Activated CD4-positive, alpha-beta T cell treated with anti-CD3 and anti-CD28 coated beads, Interleukin-2, amount 50 U/mL, for 1 hour (primary cell): Measurements from ENCODE around the gene RGMA.
"Not testable (repeated sequence)": the region's sequence is repeated elsewhere in the genome, so short reads cannot be mapped to it uniquely, and the experiment has no call there.

ENCODE experiments used
- DNase-seq: peaks from one replicate; pipeline ENCODE4 v3.0.0-alpha.2; 2020

Gene RGMA

DNA sequence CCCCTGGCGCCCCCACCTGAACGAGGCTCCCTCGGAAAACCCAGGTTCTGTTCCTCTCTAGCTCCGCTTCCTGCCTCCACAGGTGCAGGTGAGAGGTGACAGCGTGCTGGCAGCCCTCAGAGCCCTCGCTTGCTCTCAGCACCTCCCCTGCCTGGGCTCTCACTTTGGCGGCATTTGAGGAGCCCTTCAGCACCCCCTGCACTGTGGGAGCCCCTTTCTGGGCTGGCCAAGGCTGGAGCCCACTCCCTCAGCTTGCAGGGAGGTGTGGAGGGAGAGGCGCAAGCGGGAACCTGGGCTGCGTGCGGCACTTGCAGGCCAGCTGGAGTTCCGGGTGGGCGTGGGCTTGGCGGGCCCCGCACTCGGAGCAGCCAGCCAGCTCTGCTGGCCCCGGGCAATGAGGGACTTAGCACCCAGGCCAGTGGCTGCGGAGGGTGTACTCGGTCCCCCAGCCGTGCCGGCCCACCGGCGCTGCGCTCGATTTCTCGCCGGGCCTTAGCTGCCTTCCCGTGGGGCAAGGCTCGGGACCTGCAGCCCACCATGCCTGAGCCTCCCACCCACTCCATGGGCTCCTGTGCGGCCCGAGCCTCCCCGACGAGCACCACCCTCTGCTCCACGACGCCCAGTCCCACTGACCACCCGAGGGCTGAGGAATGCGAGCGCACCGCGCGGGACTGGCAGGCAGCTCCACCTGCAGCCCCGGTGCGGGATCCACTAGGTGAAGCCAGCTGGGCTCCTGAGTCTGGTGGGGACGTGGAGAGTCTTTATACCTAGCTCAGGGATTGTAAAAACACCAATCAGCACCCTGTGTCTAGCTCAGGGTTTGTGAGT is 57.2 kb downstream of the RGMA start:
- not testable (repeated sequence) for DNase-seq

- DNase-seq, result no peak
Observed at GRCh38 chr15:93031103-93031464, 57.9 kb downstream of the RGMA start.

GRCh38 chr15:93030430-93031102 is 58.4 kb downstream of the RGMA start:
- peak; percentile 65 for DNase-seq

- DNase-seq, result no peak
Observed at GRCh38 chr15:93029836-93030429, 59.1 kb downstream of the RGMA start.

GRCh38 chr15:93029214-93029835 is 59.7 kb downstream of the RGMA start:
- no peak for DNase-seq

DNA sequence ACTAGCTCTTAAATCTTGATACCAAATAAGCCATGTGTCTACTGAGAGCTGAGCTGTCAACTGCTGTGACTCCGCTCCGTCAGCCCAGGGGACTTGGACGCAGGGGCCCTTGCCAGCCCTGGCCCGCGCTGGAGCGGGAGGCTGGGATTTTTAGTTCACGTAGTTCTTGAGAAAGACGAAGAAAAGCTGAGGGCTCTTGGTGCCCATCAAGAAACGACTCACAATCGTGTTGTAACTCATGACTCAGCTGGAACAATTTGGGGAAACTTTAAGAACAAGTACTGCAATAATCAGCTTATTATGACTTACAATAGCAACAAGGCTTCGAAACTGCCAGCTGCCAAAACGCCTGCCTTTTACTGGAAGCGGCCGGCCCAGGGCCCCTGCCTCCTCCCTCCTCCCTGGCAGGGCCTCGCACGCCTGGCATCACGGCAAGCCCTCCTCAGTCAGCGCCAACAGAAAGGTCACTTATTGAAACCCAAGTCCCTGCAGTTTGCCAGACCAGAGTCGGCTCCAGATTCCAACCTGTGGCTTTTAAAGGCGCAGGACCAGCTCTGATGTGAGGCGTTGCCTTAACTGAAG is 60.3 kb downstream of the RGMA start:
- DNase-seq, result no peak

DNA sequence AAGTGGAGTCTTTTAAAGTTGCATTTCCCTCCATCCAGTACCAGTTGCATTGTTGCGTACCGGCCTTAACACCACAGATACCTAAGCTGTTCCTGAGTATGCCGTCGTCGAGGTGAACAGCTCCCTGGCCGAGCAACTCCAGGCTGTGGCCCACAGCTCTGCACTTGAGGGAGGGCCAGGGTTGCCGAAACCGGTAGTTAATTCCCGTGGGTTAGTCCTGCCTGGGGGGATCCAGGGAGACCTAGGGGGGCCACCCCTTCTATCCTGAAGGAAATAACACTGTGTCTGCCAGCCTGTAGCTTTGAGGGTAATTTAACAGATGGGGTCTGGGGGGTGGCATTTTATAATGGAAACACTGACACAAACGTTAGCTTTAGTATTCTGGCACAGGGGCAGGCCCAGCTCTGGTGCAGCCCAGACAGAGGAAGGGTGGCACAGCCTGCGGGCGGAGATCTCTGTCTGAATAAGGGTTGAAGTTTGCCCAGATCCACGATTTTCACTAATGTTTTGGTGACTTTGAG is 60.8 kb downstream of the RGMA start:
- DNase-seq, result no peak

DNA sequence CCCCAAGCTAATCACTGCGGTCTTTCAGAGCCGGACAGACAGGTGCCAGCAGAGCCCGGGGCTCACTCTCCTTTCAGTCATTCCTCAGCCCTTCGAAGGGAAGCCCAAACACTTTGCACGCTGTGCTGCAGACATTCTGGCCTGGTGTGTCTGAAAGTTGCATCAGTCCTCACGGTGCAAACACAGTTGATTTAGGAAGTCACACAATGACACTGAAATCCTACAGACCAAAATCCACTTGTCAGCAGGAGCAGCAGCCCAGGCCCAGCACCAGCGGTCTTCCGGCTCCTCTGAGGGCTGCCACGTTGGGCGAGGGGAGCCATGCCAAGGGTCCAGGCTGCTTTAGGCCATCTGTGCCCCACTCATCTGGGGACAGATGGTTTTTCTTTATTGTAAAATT is 61.6 kb downstream of the RGMA start:
- DNase-seq, result no peak

GRCh38 chr15:93026380-93026817 is 62.6 kb downstream of the RGMA start:
- no peak for DNase-seq

GRCh38 chr15:93025625-93025982 is 63.4 kb downstream of the RGMA start:
- no peak for DNase-seq

DNA sequence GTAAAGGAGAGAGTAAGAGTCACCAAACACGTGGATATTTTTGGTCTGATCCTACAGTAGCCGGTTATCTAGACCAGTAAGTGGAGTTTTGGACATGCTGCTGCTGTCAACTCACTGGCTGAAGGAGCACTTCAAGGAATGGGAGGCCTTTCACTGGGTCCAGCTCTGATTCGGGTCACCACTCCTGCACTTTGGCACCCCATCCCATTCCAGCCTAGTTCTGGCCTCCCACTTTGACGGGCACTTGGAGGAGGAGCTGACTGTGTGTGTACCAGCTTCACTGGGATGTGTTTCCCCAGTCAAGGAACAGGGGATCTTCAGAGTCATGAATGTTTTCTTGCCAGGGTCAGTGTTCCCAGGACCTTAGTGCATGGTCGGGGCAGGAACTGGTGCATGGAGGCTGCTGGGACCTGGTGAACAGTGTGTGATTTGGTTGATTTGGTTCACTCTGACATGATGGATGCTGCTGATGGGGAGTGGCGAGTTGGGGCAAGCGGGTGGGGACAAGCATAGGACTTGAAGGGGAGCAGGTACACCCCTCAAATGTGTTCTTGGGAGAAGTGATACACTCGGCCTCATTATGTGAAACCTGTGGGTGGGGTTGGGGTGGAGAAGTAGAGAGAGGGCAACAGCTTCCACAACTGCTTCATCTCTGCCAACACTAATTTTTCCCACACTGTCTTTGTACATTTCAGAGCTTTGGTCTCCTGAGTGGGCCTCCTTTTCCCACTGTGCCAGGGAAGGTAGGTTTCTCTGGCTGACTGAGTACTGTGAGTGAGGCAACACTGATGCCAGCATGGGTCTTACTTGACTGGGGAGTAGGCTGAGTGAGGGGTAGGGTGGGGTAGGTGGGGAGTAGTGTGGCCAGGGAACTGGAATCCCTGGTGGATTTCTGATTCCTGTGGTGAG is 64.0 kb downstream of the RGMA start:
- no peak for DNase-seq

- no peak for DNase-seq
Observed at GRCh38 chr15:93024293-93024692, 64.7 kb downstream of the RGMA start.

DNA sequence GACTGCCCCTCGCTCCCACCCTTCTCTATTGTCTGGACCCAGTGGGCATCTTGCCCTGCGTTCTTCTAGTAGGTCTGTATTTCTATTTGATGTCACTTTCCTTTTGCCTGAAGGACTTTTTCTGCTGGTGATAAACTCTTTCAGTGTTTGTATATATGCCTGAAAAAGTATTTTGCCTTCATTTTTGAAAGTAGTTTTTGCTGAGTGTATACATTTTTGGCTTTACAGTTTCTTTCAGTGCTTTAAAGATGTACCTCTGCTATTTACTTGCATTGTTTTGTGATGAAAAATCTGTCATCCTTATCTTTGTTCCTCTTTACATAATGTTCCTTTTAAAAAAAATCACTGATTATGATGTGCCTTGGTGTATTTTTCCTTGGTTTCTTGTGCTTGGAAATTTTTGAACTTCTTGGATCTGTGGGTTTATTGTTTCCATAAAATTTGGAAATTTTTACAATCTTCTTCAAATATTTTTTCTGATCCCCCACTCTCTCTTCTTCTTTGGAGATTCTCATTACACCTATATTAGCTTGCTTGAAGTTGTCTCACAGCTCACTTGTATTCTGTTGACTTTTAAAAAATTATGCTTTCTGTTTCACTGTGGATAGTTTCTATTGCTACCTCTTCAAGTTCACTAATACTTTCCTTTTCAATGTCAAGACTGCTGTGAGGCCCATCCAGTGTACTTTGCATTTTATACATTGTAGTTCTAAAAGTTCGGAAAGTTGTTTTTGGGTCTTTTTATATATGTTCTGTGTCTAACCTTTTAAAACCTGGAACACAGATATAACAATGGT is 67.8 kb downstream of the RGMA start:
- DNase-seq, result no peak

DNA sequence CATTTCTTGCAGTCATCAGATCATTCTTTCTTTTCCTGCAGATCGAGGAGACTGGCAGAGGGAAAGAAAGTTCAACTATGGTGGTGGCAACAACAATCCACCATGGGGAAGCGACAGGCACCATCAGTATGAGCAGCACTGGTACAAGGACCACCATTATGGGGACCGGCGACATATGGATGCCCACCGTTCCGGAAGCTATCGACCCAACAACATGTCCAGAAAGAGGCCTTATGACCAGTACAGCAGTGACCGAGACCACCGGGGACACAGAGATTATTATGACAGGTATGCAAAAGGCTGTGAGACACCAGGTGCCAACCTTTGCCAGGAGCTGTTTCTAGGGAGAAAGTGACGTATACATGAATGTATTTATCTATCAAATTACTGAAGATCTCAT is 69.0 kb downstream of the RGMA start:
- DNase-seq, result no peak

DNA sequence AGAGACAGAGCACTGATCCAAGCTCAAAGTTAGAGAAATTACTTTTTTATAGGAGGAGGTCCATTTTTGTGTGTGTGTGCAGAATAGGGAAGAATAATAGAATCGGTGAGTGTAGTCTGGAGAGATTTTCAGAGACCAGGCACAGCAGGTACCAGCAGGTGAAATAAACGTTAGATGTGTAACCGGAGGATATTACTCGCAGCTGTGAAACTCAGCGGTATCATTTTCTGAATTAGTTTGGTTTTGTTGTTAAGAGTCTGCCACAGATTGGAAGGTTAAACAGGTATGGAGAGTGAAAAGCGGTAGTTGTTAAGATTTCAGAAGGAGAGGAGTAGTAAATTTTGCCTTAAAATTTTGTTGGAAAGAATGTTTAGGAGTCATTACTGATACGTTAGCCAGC is 69.9 kb downstream of the RGMA start:
- DNase-seq, result no peak

GRCh38 chr15:93018574-93018973 is 70.4 kb downstream of the RGMA start:
- no peak for DNase-seq

DNA sequence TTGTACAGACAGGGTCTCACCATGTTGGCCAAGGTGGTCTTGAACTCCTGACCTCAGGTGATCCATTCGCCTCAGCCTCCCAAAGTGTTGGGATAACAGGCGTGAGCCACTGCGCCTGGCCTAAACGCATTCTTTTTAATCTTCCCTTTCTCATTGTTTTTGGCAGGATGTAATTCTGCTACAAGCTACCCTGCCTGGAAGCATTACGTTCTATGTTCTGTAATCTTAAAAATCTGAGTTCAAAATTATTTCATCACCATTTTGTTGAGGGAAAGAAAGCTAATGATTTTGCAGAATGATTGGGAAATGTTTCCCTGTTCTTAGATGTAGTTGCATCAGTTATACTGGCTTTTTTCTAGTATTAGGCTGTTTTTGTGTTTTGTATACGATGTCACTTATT is 71.5 kb downstream of the RGMA start:
- DNase-seq, result no peak

GRCh38 chr15:93012786-93013185 is 76.2 kb downstream of the RGMA start:
- no peak for DNase-seq

- no peak for DNase-seq
Observed at GRCh38 chr15:93007994-93008393, 81.0 kb downstream of the RGMA start.

GRCh38 chr15:93005133-93005532 is 83.9 kb downstream of the RGMA start:
- DNase-seq, result no peak

DNA sequence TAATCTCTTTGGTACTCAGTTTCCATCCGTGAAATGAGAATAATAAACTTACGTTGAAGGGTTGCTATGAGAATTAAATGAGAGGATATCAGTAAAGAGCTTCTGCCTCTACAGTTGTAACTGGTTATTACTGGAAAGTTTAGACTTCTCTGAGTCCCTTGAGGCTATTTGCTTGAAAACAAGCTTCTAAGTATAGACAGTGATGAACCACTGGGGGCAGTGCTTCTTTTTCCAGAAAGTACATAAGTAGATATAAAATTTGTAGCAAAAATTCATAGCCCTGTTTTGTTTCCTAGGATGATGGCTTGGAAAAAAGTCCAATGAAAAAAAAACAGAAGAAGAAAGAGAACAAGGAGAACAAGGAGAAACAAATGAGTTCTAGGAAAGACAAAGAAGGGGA is 87.1 kb downstream of the RGMA start:
- DNase-seq, result no peak
